ENCODE data around the gene PCCA.

PCCA gene

DNA sequence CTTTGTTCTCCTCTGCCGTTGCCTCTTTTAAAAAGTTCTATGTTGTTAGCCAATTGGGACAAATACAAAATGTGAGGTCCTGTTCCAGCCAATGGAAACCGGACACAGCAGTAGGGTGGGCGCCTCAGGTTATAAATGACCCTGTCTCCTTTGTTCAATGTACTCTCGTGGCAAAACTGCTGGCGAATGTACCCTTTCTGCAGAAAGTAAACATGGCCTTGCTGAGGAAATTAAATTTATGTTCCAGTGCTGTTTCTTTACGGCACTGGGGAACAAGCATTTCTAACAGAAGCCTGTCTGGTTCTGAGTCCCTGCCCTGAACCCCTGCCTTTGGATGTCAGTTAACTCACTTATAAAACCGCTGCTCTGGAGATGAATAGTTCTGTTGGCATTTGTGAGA is 140.7 kb downstream of the PCCA start:
- H3K27ac ChIP-seq: no peak overlapping the region

GRCh38 chr13:100230769-100231149 is 141.9 kb downstream of the PCCA start:
- Histone ChIP-seq H3K27ac (no peak overlapping the region), H3K36me3 (no peaks in the 10 kb centered on the region), H3K27me3 (no peaks in the 10 kb centered on the region), H3K9me3 (no peaks in the 10 kb centered on the region), H3K4me3 (ENCODE audit: low read depth in 1 of 2, low read length in 1 of 2) (no peak overlapping the region), H3K4me1 (ENCODE audit: control insufficient read depth in 1 of 2, insufficient read depth in 1 of 2, low read depth in 1 of 2, low read length in 1 of 2) (peaks cover 19 to 20% of the 10 kb centered on the region in 2 experiments)
- TF ChIP-seq CTCF (IDR thresholded peaks at IDR 0.05): no peak

More for the DNA sequence above, 140.7 kb downstream of the PCCA start:
- Histone ChIP-seq H3K27me3 (no peaks in the 10 kb centered on the region), H3K36me3 (no peaks in the 10 kb centered on the region), H3K9me3 (no peaks in the 10 kb centered on the region), H3K4me3 (ENCODE audit: low read depth in 1 of 2, low read length in 1 of 2) (no peak overlapping the region), H3K4me1 (ENCODE audit: control insufficient read depth in 1 of 2, insufficient read depth in 1 of 2, low read depth in 1 of 2, low read length in 1 of 2) (peaks cover 7 to 8% of the 10 kb centered on the region in 2 experiments)
- TF ChIP-seq CTCF (IDR thresholded peaks at IDR 0.05): no peak

DNA sequence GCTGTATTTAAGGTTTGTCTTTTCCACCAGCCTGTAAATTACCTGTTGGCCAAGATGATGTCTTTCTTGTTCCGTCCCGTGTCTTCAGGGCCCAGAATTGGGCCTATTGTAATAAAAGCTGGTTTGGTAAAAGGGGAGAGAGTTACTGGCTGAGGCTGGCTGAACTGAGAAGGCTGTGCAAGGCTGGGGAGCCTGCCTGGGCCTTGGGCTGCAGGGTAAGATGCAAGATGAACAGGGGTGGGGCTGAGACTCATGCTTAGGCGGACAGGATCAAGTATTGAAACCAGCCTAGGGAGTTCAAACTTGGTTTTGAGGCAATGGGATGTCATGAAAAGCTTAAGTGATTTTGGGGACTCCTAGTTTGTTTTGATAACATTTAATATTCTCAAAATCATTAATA is 142.3 kb downstream of the PCCA start:
- Histone ChIP-seq H3K36me3 (no peaks in the 10 kb centered on the region), H3K4me3 (ENCODE audit: low read depth in 1 of 2, low read length in 1 of 2) (no peak overlapping the region), H3K9me3 (no peaks in the 10 kb centered on the region), H3K4me1 (ENCODE audit: control insufficient read depth in 1 of 2, insufficient read depth in 1 of 2, low read depth in 1 of 2, low read length in 1 of 2) (peaks cover 22 to 23% of the 10 kb centered on the region in 2 experiments), H3K27ac (no peak overlapping the region), H3K27me3 (no peaks in the 10 kb centered on the region)
- TF ChIP-seq CTCF (IDR thresholded peaks at IDR 0.05): no peak

DNA sequence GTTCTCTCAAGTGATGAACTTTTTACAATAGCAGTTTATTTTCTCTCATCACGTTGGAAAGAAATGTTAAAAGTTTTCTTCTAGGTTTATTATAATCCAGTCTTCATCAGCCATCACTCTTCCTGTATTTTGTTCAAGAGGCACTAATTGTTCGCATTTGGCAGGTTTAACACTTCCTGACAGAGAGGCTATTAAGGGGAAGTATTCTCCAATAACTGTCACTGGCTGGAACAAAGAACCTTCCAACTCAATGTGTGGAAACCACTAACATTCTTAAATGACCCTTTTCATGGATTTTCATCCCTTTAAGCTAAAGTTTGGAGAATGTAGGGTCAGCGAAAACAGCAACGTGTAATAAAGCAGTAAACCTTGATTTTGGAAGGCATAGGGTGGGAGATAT is 145.1 kb downstream of the PCCA start:
- Histone ChIP-seq H3K27me3 (no peaks in the 10 kb centered on the region), H3K27ac (no peak overlapping the region), H3K9me3 (no peaks in the 10 kb centered on the region), H3K4me3 (ENCODE audit: low read depth in 1 of 2, low read length in 1 of 2) (no peak overlapping the region), H3K4me1 (ENCODE audit: control insufficient read depth in 1 of 2, insufficient read depth in 1 of 2, low read depth in 1 of 2, low read length in 1 of 2) (peaks cover 22 to 23% of the 10 kb centered on the region in 2 experiments), H3K36me3 (no peaks in the 10 kb centered on the region)
- TF ChIP-seq CTCF (IDR thresholded peaks at IDR 0.05): no peak

DNA sequence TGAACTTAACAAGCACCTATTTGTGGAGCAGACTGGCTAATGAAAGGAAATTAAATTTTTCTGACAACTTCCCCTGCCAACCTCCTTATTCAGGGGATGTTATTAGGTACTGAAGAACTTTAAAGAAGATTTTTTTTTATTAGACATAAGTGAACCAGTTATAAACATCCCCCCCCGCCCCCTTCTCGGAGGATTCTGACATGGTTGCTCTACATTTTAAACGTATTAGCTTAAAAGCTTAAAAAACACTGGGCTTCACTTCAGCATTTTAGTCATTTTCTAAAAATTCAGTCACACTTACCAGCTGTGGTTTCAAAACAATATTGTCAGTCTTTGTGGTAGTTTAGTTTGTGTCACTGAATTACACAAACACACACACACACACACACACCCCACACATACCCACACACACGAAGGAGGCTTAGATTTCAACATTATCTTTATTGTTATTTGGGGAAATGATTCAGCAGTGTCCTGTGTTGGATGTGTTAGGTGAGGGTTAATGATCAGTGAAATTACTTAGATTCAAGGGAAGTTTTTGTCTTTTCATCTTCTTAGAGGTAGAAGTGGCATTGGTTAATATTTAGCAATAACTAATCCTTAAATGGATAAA is 145.7 kb downstream of the PCCA start:
- TF ChIP-seq CTCF (IDR thresholded peaks at IDR 0.05): no peak
- H3K27ac ChIP-seq: no peak overlapping the region
- H3K4me1 ChIP-seq (ENCODE audit: control insufficient read depth in 1 of 2, insufficient read depth in 1 of 2, low read depth in 1 of 2, low read length in 1 of 2): peaks cover 22 to 23% of the 10 kb centered on the region in 2 experiments
- H3K9me3 ChIP-seq: no peaks in the 10 kb centered on the region
- H3K27me3 ChIP-seq: no peaks in the 10 kb centered on the region
- H3K36me3 ChIP-seq: no peaks in the 10 kb centered on the region
- no peak overlapping the region for H3K4me3 ChIP-seq (ENCODE audit: low read depth in 1 of 2, low read length in 1 of 2)
